Adipose tissue (tissue), 3 donors: ENCODE data around the gene DOCK3. TPM values are rescaled to one million over a fixed set of nuclear protein-coding genes. Genes with fewer than 3 reads are reported as not detected.
"Not testable (repeated sequence)": the region's sequence is repeated elsewhere in the genome, so short reads cannot be mapped to it uniquely, and the experiment has no call there.

Source experiments
- H3K27ac ChIP-seq: one replicate; pipeline ENCODE4 v1.5.1; 2013; ENCODE audit warnings: low read depth, low read length
- WGBS, 3 donors: extraction: QIAGEN DNeasy Blood & Tissue Kit; methylation state at CpG; one replicate each; pipeline ENCODE4 v1.1.7; 2013; 5-methylcytosine and 5-hydroxymethylcytosine counted together
- polyA plus RNA-seq, 3 donors: library from polyadenylated mRNA; stranded (reverse); fragments of 200-250 nt; gene quantifications; one replicate each; pipeline ENCODE4 v1.2.3, GENCODE V29; 2013
- donor health status: healthy with polysubstance abuse.
- donor health status: Bipolar disorder and iron deficiency.
- donor health status: healthy.

The DOCK3 gene
- polyA plus RNA-seq, 3 donors: 0.09 to 0.14 (median 0.11) TPM

DNA sequence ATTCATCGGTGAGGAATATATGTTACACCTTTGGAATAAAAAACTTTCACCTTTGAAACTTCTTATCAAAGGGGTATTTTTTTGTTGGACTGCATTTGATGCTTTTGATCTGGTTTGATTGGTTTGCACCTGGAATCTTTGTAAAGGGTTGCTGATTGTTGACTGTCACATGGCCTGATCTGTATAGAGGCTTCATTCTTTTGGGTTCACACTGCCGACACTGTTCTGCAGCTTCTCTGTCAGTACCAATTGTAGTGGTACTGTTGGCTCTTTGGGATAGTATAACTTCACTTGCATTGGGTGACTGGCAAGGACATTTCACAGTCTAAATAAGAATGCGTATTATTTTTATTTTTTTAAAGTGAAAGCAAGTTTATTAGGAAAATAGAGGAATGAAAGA lies 155.7 kb downstream of the DOCK3 start:
- 78 to 91% (median 89%) methylated on average over 3 of the region's 3 CpGs for WGBS, 3 donors
- H3K27ac ChIP-seq: no peak overlapping the region

DNA sequence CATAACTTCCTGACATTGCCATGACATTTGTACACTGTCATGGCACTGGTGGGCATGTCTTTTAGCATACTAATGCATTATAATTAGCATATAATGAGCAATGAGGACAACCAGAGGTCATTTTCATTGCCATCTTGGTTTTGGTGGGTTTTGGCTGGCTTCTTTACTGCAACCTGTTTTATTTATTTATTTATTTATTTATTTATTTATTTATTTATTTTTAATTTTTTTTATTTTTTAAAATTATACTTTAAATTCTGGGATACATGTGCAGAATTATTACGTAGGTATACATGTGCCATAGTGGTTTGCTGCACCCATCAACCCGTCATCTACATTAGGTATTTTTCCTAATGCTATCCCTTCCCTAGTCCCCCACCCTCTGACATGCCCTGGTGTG lies 156.3 kb downstream of the DOCK3 start:
- H3K27ac ChIP-seq: not testable (repeated sequence)
- 89 to 94% (median 94%) methylated on average over 2 of the region's 2 CpGs for WGBS, 3 donors

DNA sequence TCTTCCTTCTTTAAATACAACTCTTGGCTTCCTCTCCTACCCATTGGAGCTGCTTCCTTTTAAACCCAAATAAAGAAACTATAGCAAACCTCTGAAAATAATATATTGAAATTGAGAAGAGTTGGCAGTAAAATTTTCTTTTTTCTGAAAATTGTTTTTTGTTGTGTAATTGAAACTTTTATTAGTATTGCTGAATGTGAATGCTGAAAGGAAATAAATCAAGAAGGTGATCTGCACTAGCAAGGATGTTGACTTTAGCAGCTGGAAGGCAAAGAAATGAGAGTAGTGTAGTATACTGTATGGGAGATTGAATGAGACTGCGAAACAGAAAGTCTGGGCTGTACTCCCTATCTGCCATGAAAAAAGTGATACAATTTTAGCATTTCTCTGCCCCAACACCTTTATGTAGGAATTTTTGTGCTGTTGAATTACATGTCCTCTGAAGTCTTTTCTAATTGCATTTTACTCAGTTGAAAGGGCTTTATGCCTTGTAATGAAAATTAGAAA lies 166.3 kb downstream of the DOCK3 start:
- H3K27ac ChIP-seq: no peak overlapping the region
- WGBS, 3 donors: 53 to 94% (median 89%) methylated on average over 1 of the region's 1 CpG

DNA sequence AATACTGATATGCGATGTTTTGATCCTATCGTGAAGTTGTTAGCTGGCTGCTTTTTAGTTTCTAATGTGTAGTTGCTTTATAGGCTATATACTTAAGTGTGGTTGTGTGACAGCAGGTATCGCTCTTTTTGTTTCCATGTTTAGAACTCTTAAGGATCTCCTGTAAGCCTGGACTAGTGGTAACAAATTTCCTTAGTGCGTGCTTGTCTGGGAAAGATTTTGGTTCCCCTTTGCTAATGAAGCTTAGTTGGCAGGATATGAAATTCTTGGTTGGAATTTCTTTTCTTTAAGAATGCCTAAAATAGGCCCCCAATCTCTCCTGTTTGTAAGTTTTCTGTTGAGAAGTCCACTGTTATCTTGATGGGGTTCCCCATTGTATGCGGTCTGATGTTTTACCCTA lies 173.6 kb downstream of the DOCK3 start:
- 93 to 98% (median 97%) methylated on average over 5 of the region's 5 CpGs for WGBS, 3 donors
- H3K27ac ChIP-seq: no peak overlapping the region

DNA sequence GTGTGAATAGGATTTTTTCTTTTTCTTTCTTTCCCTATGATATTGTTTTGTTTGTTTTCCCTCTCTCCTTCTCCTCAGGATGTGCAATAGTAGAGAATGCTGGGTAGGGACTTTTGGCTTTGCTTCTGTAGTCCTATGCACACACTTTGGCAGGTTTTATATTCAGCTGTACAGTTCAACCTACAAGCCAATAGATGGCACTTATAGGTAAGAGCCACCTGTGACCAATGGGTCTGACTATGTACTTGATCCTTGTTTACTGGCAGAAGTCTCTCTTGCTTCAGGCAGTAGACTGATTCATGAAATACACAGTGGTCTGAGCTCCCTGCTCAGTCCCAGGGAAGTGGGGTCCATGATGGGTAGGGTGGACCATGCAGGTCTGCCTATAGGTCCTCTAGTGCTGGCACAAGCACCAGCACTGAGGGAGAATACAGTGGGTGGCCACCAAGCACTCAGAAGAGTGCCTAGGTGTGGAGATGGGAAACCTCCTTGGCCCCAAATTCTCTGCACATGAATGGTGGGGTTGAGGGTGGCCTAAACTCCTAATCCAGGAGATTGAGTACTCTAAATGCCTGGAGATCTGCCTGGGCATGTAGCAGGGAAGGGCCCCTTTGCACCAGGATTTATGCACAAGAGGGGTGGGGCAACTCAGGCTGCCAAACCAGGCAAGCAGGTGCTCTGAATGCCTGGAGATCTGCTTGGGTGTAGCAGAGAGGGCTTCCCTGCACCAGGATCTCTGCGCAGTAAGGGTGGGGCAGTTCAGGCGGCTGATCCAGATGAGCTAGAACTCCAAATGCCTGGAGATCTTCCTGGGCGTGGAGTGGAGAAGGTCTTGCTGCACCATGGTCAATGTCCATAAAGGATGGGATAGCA lies 176.1 kb downstream of the DOCK3 start:
- WGBS, 3 donors: 81 to 91% (median 86%) methylated on average over 3 of the region's 3 CpGs
- no peak overlapping the region for H3K27ac ChIP-seq

DNA sequence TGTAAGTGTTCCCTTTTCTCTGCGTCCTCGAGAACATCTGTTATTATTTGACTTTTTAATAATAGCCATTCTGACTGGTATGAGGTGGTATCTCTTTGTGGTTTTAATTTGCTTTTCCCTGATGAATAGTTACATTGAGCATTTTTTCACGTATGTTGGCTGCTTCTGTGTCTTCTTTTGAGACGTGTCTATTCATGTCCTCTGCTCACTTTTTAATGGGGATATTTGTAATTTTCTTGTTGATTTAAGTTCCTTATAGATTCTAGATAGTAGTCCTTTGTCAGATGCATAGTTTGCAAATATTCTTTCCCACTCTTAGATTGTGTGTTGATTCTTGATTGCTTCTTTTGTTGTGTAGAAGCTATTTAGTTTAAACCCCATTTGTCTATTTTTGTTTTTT lies 179.2 kb downstream of the DOCK3 start:
- no peak overlapping the region for H3K27ac ChIP-seq
- WGBS, 3 donors: 61 to 85% (median 78%) methylated on average over 4 of the region's 4 CpGs

DNA sequence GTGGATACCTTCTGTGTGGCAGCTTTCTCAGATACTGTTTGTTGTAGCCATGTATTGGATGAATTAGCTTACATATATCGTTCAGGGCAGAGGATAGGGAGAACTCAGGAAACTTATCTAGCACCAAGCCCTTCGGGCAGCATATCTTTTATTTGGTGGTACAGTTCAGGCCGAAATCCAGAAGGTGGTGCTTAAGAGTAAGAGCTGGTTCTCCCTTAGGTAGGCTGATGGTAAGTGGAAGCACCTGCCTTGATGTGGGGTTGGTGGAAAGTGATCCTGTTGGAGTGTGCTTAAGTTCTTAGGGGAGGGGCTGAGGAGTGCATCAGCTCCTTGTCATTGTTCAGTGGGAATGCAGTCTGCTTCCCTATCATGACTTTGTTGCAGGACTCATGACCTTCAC lies 187.5 kb downstream of the DOCK3 start:
- WGBS, 3 donors: 78 to 85% (median 80%) methylated on average over 3 of the region's 3 CpGs
- H3K27ac ChIP-seq: no peak overlapping the region

DNA sequence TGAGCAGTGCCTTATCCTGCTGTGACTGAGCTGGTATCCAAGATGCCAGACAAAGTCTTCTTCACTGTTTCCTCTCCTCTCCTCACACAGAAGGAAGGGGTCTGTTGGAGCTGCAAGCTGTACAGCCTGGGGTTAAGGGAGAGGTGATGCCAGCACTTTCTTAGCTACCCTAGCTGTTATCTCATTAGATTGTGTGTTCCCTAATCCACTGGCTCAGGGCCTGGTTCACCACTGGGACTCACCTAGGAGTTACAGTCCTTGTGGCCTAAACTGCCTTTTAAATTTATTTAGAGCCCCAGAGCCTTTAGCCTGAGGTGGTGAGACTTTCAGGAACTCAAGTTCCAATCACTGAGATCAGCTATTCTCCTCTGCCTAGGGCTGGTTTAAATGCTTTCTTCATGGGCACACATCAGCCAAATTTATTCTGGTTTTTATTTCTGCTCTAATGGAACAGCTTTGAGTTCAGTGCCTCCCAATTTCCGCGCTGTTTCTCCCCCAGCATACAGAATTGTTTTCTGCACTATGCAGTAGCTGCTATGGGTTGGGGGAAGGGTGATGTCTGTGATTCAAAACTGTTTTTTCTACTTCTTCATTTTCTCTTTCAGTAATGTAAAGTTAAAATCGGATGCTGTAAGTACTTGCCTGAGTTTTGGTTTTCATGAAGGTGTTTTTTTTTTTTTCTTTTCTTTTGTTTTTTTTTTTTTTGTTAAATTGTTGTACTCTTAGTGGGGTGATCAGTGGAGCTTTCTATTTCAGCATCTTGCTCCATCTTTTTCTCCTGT lies 198.8 kb downstream of the DOCK3 start:
- 69 to 82% (median 76%) methylated on average over 3 of the region's 3 CpGs for WGBS, 3 donors

DNA sequence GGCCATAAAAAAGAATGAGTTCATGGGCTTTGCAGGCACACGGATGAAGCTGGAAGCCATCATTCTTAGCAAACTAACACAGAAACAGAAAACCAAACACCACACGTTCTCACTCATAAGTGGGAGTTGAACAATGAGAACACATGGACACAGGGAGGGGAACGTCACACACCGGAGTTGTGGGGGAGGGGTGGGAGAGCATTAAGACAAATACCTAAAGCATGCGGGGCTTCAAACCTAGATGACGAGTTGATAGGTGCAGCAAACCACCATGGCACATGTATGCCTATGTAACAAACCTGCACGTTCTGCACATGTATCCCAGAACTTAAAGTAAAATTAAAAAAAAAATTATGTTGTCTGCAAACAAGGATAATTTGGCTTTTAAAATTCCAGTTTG lies 200.1 kb downstream of the DOCK3 start:
- not testable (repeated sequence) for H3K27ac ChIP-seq
- 50 to 63% (median 51%) methylated on average over 7 of the region's 7 CpGs for WGBS, 3 donors

More for the DNA sequence above, 198.8 kb downstream of the DOCK3 start:
- H3K27ac ChIP-seq: no peak overlapping the region

DNA sequence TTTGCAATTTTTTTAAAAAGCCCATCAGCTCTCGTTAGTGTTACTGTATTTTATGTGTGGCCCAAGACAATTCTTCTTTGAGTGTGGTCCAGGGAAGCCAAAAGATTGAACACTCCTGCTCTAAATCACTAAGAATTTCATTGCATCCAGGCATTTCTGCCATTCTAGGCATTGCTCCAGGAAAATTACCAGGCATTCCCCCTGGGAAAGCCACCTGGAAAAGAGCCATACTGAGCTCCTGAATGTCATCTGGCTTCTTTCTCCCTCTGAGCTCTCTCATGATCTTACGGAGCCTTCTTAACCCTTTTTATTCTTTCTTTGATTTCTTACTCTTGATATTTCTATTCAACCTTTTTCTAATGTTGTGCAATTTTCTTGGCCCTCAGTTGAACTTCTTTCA lies 202.2 kb downstream of the DOCK3 start:
- WGBS, 3 donors: 37 to 50% (median 49%) methylated on average over 2 of the region's 2 CpGs
- H3K27ac ChIP-seq: no peak overlapping the region

DNA sequence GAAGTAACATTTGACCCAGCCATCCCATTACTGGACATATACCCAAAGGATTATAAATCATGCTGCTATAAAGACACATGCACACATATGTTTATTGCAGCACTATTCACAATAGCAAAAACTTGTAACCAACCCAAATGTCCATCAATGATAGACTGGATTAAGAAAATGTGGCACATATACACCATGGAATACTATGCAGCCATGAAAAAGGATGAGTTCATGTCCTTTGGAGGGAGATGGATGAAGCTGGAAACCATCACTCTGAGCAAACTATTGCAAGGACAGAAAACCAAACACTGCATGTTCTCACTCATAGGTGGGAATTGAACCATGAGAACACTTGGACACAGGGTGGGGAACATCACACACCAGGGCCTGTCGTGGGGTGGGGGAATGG lies 208.0 kb downstream of the DOCK3 start:
- H3K27ac ChIP-seq: not testable (repeated sequence)
- WGBS, 3 donors: 70 to 85% (median 71%) methylated on average over 1 of the region's 1 CpG

DNA sequence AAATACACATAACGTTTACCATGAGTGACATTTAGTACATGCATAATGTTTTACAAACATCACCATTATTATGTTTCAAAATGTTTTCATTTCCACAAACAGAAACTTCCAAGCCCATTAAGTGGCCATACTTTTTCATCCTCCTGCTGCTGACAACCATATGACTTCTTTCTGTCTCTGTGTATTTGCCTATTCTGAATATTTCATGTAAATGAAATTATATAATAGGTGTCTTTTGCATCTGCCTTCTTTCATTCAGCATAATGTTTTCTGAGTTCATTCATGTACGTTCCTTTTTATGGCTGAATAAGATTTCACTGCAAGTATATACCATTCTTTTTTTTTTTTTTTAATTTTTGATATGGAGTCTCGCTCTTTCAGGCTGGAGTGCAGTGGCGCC lies 209.0 kb downstream of the DOCK3 start:
- 88 to 90% (median 90%) methylated on average over 4 of the region's 4 CpGs for WGBS, 3 donors

DNA sequence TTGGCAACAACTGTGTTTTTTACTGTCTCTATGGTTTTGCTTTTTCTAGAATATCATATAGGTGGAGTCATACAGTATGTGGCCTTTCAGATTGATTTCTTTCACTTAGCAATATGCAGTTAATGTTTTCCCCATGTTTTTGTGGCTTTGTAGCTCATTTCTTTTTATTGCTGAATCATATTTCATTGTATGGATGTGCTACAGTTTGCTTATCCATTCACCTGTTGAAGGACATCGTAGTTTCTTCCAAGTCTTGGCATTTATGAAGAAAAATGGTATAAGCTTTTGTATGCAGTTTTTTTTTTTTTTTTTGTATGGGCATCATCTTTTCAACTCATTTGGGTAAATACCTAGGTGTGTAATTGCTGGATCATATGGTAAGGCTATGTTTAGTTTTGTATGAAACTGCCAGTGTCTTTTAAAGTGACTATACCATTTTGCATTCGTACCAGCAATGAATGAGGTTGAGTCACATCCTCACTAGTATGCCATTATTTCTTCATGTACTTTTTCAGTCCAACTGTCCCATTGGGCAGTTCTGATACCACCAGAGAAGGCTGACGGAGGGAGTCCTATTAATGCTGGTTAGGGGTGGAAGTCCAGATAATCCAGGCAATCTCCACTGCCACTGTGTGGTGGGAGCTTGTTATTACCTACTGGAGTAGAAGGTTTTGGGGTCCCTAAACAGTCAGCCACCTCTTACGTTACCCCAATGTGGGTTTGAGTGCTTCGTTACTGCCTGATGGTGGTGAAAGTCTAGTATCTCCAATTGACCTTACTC lies 210.5 kb downstream of the DOCK3 start:
- WGBS, 3 donors: 34 to 65% (median 55%) methylated on average over 5 of the region's 5 CpGs
- no peak overlapping the region for H3K27ac ChIP-seq

More for the DNA sequence above, 209.0 kb downstream of the DOCK3 start:
- no peak overlapping the region for H3K27ac ChIP-seq

DNA sequence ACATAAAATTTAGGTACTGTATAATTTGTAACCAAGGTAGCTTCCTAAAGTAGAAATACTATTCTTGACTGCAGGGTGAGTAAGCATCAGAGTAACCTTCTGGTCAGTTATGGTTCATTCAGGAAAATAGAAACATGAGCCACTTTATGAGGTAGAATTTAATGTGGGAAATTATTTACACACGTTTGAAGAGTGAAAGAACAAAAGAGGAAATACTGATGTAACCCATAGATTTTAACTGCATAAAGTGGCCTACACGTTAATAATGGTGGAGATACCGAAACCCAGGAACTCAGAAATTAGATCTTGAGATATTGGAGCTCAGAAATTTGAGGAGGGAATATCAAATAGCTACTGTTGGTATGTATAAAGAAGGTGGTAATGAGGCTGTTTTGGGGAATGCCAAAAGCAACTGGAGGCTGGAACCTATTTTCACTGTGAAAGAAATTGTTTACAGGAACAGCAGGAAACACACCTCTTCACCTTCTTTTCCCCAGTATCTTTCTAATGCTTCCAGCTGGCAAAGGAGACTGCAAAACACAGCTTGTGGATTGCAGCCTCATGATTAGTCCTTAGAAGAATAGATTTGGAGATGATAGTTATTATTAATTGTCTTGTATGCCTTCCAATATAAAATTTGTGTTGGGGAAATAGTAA lies 216.1 kb downstream of the DOCK3 start:
- WGBS, 3 donors: 31 to 41% (median 33%) methylated on average over 3 of the region's 3 CpGs
- H3K27ac ChIP-seq: no peak overlapping the region

DNA sequence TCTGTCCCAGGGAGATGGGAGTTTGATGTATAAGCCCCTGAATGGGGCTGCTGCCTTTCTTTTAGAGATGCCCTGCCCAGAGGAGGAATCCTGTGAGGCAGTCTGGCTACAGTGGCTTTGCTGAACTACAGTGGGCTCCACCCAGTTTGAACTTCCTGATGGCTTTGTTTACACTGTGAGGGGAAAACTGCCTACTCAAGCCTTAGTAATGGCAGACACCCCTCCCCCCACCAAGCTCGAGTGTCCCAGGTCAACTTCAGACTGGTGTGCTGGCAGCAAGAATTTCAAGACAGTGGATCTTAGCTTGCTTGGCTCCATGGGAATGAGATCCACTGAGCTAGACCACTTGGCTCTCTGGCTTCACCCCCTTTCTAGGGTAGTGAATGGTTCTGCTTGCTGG lies 226.4 kb downstream of the DOCK3 start:
- WGBS, 3 donors: 16 to 19% (median 18%) methylated on average over 1 of the region's 1 CpG

DNA sequence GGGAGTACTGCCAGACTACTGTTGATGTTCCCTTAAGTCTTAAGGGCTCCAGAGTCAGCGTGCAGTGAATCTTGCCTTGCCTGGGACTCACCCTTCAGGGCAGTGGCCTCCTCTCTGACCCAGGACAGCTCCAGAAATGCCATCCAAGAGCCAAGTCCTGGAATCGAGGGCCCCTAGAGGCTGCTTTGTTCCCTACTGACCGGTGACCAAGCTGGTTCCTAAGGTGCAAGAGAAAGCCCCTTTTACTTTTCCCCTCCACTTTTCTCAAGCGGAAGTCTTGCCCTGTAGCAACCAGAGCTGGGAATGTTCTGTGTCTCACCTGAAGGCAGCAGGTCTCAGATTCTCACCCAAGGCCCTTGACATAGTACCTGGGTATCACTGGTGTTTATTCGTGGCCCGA lies 238.0 kb downstream of the DOCK3 start:
- no peak overlapping the region for H3K27ac ChIP-seq
- WGBS, 3 donors: 77 to 80% (median 80%) methylated on average over 6 of the region's 6 CpGs

More for the DNA sequence above, 226.4 kb downstream of the DOCK3 start:
- not testable (repeated sequence) for H3K27ac ChIP-seq

DNA sequence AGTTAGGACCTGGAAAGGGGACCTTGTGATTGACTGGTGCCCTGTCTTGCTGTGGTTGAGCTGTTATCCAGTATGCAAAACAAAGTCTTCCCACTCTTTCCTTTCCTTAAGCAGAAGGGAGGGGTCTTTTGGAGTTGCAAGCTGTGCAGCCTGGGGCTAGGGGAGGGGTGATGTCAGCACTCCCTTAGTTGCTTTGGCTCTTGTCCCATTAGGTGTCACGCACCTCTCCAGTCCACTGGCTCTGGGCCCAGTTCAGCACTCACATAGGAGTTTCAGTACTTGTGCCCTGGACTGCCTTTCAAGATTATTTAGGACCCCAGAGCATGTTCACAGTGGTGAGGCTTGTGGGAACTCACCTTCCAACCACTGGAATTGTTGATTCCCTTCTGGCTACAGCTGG lies 238.5 kb downstream of the DOCK3 start:
- H3K27ac ChIP-seq: no peak overlapping the region
- 11 to 56% (median 13%) methylated on average over 1 of the region's 1 CpG for WGBS, 3 donors

DNA sequence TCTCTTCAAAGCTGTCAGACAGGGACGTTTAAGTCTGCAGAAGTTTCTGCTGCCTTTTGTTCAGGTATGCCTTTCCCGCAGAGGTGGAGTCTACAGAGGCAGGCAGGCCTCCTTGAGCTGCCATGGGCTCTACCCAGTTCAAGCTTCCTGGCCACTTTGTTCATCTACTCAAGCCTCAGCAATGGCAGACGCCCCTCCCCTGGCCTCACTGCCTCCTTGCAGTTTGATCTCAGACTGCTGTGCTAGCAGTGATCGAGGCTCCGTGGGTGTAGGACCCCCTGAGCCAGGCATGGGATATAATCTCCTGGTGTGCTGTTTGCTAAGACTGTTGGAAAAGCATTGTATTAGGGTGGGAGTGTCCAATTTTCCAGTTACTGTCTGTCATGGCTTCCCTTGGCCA lies 247.3 kb downstream of the DOCK3 start:
- 67 to 85% (median 84%) methylated on average over 5 of the region's 5 CpGs for WGBS, 3 donors
- not testable (repeated sequence) for H3K27ac ChIP-seq
